Neural progenitor cell (in vitro differentiated cells): ENCODE measurements around the gene RUNX3. TPM values are rescaled to one million over a fixed set of nuclear protein-coding genes. Genes with fewer than 3 reads are reported as not detected.

Experiments used
- DNase-seq: peaks from one replicate; pipeline ENCODE4 v3.0.0-alpha.2; 2016; ENCODE audit warnings: low spot score
- H2AFZ ChIP-seq: fragments of 200-600 bp; sonication (generic); replicated peaks from 2 replicates; pipeline ENCODE4 v1.6.1; 2016; ENCODE audit warnings: antibody characterized with exemption
- H3F3A ChIP-seq: fragments of 200-600 bp; sonication (generic); 2 replicates; pipeline ENCODE4 v1.6.1; 2016; ENCODE audit warnings: antibody characterized with exemption, low read depth
- H3K27ac ChIP-seq: fragments of 200-600 bp; sonication (generic); 2 replicates; pipeline ENCODE4 v1.5.1; 2016; ENCODE audit warnings: mild to moderate bottlenecking
- H3K27me3 ChIP-seq: fragments of 200-600 bp; sonication (generic); 2 replicates; pipeline ENCODE4 v1.6.1; 2016; ENCODE audit warnings: mild to moderate bottlenecking, moderate library complexity
- H3K36me3 ChIP-seq: fragments of 200-600 bp; sonication (generic); 2 replicates; pipeline ENCODE4 v1.5.1; 2016
- H3K4me1 ChIP-seq: fragments of 200-600 bp; sonication (generic); 2 replicates; pipeline ENCODE4 v1.6.1; 2016; ENCODE audit warnings: mixed run types
- H3K4me2 ChIP-seq: fragments of 200-600 bp; sonication (generic); 2 replicates; pipeline ENCODE4 v1.6.1; 2016
- H3K4me3 ChIP-seq: fragments of 200-600 bp; sonication (generic); 2 replicates; pipeline ENCODE4 v1.5.1; 2016
- H3K79me2 ChIP-seq: fragments of 200-600 bp; sonication (generic); 2 replicates; pipeline ENCODE4 v1.6.1; 2016; ENCODE audit warnings: low read depth
- H3K9ac ChIP-seq: fragments of 200-600 bp; sonication (generic); 2 replicates; pipeline ENCODE4 v1.6.1; 2016
- H3K9me3 ChIP-seq: fragments of 200-600 bp; sonication (generic); 2 replicates; pipeline ENCODE4 v1.5.1; 2016; ENCODE audit warnings: low read depth
- H4K20me1 ChIP-seq: fragments of 200-600 bp; sonication (generic); 2 replicates; pipeline ENCODE4 v1.6.1; 2016; ENCODE audit warnings: low read depth
- H3K27ac Mint-ChIP-seq: 3 replicates; pipeline ENCODE4 v1.8.0; 2021; ENCODE audit warnings: mixed read lengths
- H3K27me3 Mint-ChIP-seq: 2 replicates; pipeline ENCODE4 v1.8.0; 2022; ENCODE audit warnings: low read depth, mild to moderate bottlenecking, inconsistent platforms, moderate library complexity, mixed read lengths; ENCODE audit not compliant: insufficient read depth
- H3K36me3 Mint-ChIP-seq: 3 replicates; pipeline ENCODE4 v1.8.0; 2021; ENCODE audit warnings: mixed read lengths
- H3K4me1 Mint-ChIP-seq: 3 replicates; pipeline ENCODE4 v1.8.0; 2021; ENCODE audit warnings: mixed read lengths
- H3K4me3 Mint-ChIP-seq: 3 replicates; pipeline ENCODE4 v1.8.0; 2021; ENCODE audit warnings: mild to moderate bottlenecking, moderate library complexity, mixed read lengths
- H3K9me3 Mint-ChIP-seq: 3 replicates; pipeline ENCODE4 v1.8.0; 2020; ENCODE audit warnings: mixed read lengths
- CTCF ChIP-seq: fragments of 200-600 bp; sonication (generic); IDR thresholded peaks from 2 replicates; pipeline ENCODE4 v1.5.1; 2017; ENCODE audit warnings: antibody characterized with exemption, mild to moderate bottlenecking
- EZH2 ChIP-seq: fragments of 200-600 bp; sonication (generic); IDR thresholded peaks from 2 replicates; pipeline ENCODE4 v1.6.1; 2017; ENCODE audit warnings: antibody characterized with exemption, mild to moderate bottlenecking, moderate library complexity
- EZH2phosphoT487 ChIP-seq: fragments of 200-600 bp; sonication (generic); IDR thresholded peaks from 2 replicates; pipeline ENCODE4 v1.6.1; 2017; ENCODE audit warnings: antibody characterized with exemption
- total RNA-seq: library from RNA; depleted of rRNA; stranded (reverse); fragments of >200 nt; gene quantifications from 2 replicates; pipeline ENCODE4 v1.2.3, GENCODE V29; 2015; ENCODE audit warnings: low replicate concordance

RUNX3 gene
- total RNA-seq, 1 donor from 2014 or later = not detected

GRCh38 chr1:24942789-24943188 lies 12.7 kb upstream of the RUNX3 start:
- H4K20me1 ChIP-seq = no peaks in the 10 kb centered on the region
- Mint-ChIP-seq H3K4me1 (no peaks in the 10 kb centered on the region), H3K9me3 (no peaks in the 10 kb centered on the region), H3K27ac (no peak overlapping the region), H3K36me3 (no peaks in the 10 kb centered on the region), H3K4me3 (no peak overlapping the region), H3K27me3 (peaks cover 8% of the 10 kb centered on the region)
- H2AFZ ChIP-seq = no peak overlapping the region
- H3K27me3 ChIP-seq = no peaks in the 10 kb centered on the region
- no peaks in the 10 kb centered on the region for H3K4me1 ChIP-seq
- no peak for DNase-seq
- no peaks in the 10 kb centered on the region for H3K36me3 ChIP-seq
- H3K9ac ChIP-seq = no peak overlapping the region
- TF ChIP-seq CTCF (no peak), EZH2 (no peak), EZH2phosphoT487 (no peak)
- H3K4me3 ChIP-seq = no peak overlapping the region
- no peaks in the 10 kb centered on the region for H3F3A ChIP-seq
- H3K4me2 ChIP-seq = no peak overlapping the region
- no peak overlapping the region for H3K27ac ChIP-seq
- H3K79me2 ChIP-seq = no peaks in the 10 kb centered on the region
- H3K9me3 ChIP-seq = no peaks in the 10 kb centered on the region

GRCh38 chr1:24941564-24941963 lies 11.5 kb upstream of the RUNX3 start:
- TF ChIP-seq EZH2phosphoT487 (no peak), EZH2 (no peak), CTCF (no peak)
- Histone ChIP-seq H3K27ac (no peak overlapping the region), H3K4me2 (no peak overlapping the region), H2AFZ (no peak overlapping the region), H4K20me1 (no peaks in the 10 kb centered on the region), H3K27me3 (no peaks in the 10 kb centered on the region), H3K9ac (no peak overlapping the region), H3K79me2 (no peaks in the 10 kb centered on the region), H3K36me3 (no peaks in the 10 kb centered on the region), H3K4me1 (no peaks in the 10 kb centered on the region), H3K9me3 (no peaks in the 10 kb centered on the region), H3K4me3 (no peak overlapping the region), H3F3A (no peaks in the 10 kb centered on the region)
- no peak overlapping the region for H3K27ac Mint-ChIP-seq
- DNase-seq = no peak
- no peaks in the 10 kb centered on the region for H3K36me3 Mint-ChIP-seq
- no peaks in the 10 kb centered on the region for H3K9me3 Mint-ChIP-seq
- peaks cover 10% of the 10 kb centered on the region for H3K27me3 Mint-ChIP-seq
- no peak overlapping the region for H3K4me3 Mint-ChIP-seq
- no peaks in the 10 kb centered on the region for H3K4me1 Mint-ChIP-seq

GRCh38 chr1:24940231-24940630 lies 10.2 kb upstream of the RUNX3 start:
- Histone ChIP-seq H3K9ac (no peak overlapping the region), H3K9me3 (no peaks in the 10 kb centered on the region), H3K27me3 (peaks cover 6% of the 10 kb centered on the region), H3K4me1 (no peaks in the 10 kb centered on the region), H3K27ac (no peak overlapping the region), H3K4me3 (no peak overlapping the region), H2AFZ (no peak overlapping the region), H3K4me2 (no peak overlapping the region), H3F3A (no peaks in the 10 kb centered on the region), H4K20me1 (no peaks in the 10 kb centered on the region), H3K36me3 (no peaks in the 10 kb centered on the region), H3K79me2 (no peaks in the 10 kb centered on the region)
- H3K4me3 Mint-ChIP-seq = no peak overlapping the region
- no peaks in the 10 kb centered on the region for H3K9me3 Mint-ChIP-seq
- H3K36me3 Mint-ChIP-seq = no peaks in the 10 kb centered on the region
- H3K27me3 Mint-ChIP-seq = peaks cover 12% of the 10 kb centered on the region
- TF ChIP-seq EZH2 (no peak), EZH2phosphoT487 (no peak), CTCF (no peak)
- H3K4me1 Mint-ChIP-seq = peaks cover 3% of the 10 kb centered on the region
- no peak for DNase-seq
- no peak overlapping the region for H3K27ac Mint-ChIP-seq
